Neural cell (in vitro differentiated cells): Measurements from ENCODE around the gene CFL1.

Experiments
- EP300 ChIP-seq: fragments of 450-650 bp; conservative IDR thresholded peaks from 2 replicates; pipeline ENCODE4 v1.6.1; 2014; ENCODE audit warnings: antibody characterized with exemption, mild to moderate bottlenecking, moderate library complexity; ENCODE audit not compliant: poor library complexity, severe bottlenecking
- EZH2 ChIP-seq: fragments of 200-600, 300-800 bp; shearing (Covaris generic), sonication (generic); IDR thresholded peaks from 2 replicates; pipeline ENCODE4 v1.6.1; 2014; ENCODE audit warnings: antibody characterized with exemption, low read length, borderline replicate concordance, mild to moderate bottlenecking; ENCODE audit not compliant: insufficient read depth, poor library complexity, severe bottlenecking
- MXI1 ChIP-seq: fragments of 450-650 bp; conservative IDR thresholded peaks from 2 replicates; pipeline ENCODE4 v1.6.1; 2014; ENCODE audit warnings: antibody characterized with exemption, mild to moderate bottlenecking; ENCODE audit not compliant: poor library complexity, severe bottlenecking
- POLR2AphosphoS5 ChIP-seq: IDR thresholded peaks from 2 replicates; pipeline ENCODE4 v1.6.1; 2012
- TAF1 ChIP-seq: IDR thresholded peaks from 2 replicates; pipeline ENCODE4 v1.6.1; 2012; ENCODE audit warnings: low read depth
- TF ChIP-seq, protein P1 (sequence below): fragments of 450-650 bp; IDR thresholded peaks from 2 replicates; pipeline ENCODE4 v1.5.1; 2014; ENCODE audit warnings: antibody characterized with exemption, mild to moderate bottlenecking, moderate library complexity; ENCODE audit not compliant: poor library complexity, severe bottlenecking

DNA sequence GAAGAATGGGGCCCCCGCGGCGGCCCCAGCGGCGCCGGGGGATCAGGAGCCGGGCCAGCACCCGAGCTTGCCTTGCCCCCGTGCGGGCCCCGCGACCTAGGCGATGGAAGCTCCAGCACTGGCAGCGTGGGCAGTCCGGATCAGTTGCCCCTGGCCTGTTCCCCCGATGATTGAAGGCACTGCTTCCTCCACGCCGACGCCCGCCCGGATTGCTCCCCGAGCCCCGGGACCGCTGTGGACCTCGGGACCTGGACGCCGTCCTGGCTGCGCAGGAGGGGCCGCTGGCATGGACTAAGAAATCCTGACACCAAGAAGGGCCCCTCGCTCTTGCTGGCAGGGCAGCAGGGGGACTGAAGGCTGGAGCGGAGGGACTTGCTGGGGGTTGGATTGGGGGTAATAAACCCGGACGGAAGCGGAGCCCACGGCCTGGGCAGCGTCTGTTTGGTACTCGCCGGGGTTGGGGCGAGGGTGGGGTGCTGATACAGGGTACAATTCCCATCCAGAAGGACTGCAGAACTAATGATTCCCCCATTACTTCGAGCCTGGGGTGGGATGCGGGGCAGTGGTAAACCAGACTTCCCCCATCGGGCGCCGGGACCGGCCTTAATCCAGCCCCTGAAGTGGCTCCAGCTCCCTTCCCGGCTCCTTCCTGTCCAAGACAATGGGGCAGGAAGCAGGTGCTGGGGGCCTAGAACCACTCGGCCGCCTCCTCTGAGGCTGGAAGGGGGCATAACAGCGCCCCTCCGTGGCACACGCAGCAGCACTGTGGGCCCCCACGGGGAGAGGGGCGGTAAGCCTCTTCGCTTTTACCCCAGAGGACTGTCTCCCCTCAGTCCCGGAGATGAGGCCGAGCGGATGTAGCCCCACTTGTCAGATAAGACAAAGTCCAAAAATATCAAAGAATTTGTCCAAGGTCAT, 33.5 kb upstream of the CFL1 start:
- TF ChIP-seq TAF1, result no peak
- TF ChIP-seq EP300, result no peak
- TF ChIP-seq POLR2AphosphoS5, result no peak
- TF ChIP-seq, protein P1, sequence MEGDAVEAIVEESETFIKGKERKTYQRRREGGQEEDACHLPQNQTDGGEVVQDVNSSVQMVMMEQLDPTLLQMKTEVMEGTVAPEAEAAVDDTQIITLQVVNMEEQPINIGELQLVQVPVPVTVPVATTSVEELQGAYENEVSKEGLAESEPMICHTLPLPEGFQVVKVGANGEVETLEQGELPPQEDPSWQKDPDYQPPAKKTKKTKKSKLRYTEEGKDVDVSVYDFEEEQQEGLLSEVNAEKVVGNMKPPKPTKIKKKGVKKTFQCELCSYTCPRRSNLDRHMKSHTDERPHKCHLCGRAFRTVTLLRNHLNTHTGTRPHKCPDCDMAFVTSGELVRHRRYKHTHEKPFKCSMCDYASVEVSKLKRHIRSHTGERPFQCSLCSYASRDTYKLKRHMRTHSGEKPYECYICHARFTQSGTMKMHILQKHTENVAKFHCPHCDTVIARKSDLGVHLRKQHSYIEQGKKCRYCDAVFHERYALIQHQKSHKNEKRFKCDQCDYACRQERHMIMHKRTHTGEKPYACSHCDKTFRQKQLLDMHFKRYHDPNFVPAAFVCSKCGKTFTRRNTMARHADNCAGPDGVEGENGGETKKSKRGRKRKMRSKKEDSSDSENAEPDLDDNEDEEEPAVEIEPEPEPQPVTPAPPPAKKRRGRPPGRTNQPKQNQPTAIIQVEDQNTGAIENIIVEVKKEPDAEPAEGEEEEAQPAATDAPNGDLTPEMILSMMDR, result peak; percentile 51
- TF ChIP-seq MXI1, result no peak
- TF ChIP-seq EZH2, result no peak
